GM06990 (cell line): Measurements from ENCODE around the gene UPK1A.

Experiments
- DNase-seq: peaks from one replicate; pipeline ENCODE4 v3.0.0-alpha.2; 2011; ENCODE audit not compliant: insufficient read length; ENCODE audit errors: extremely low read depth
- H3K27me3 ChIP-seq: replicated peaks from 2 replicates; pipeline ENCODE4 v1.6.0; 2011; ENCODE audit warnings: low read length; ENCODE audit not compliant: control insufficient read depth, insufficient read depth
- H3K36me3 ChIP-seq: 2 replicates; pipeline ENCODE4 v1.5.1; 2011; ENCODE audit warnings: low read length; ENCODE audit not compliant: control insufficient read depth, insufficient read depth
- H3K4me3 ChIP-seq: replicated peaks from 2 replicates; pipeline ENCODE4 v1.5.1; 2011; ENCODE audit warnings: low read depth, mild to moderate bottlenecking, control low read depth, low read length
- CTCF ChIP-seq: IDR thresholded peaks from 2 replicates; pipeline ENCODE4 v1.5.1; 2011; ENCODE audit warnings: low read length, control low read depth, mild to moderate bottlenecking, inconsistent platforms; ENCODE audit not compliant: insufficient read depth, poor library complexity, severe bottlenecking

UPK1A gene

GRCh38 chr19:35655600-35655999, 10.7 kb upstream of the UPK1A start:
- no peak overlapping the region for H3K4me3 ChIP-seq
- DNase-seq, result no peak
- H3K27me3 ChIP-seq, result no peaks in the 10 kb centered on the region
- no peak for TF ChIP-seq CTCF
- peaks cover 21% of the 10 kb centered on the region for H3K36me3 ChIP-seq

- no peak for DNase-seq
- TF ChIP-seq CTCF, result no peak
- Histone ChIP-seq H3K4me3 (no peak overlapping the region), H3K27me3 (no peaks in the 10 kb centered on the region), H3K36me3 (peaks cover 18% of the 10 kb centered on the region)
Observed at GRCh38 chr19:35656700-35657099, 9.6 kb upstream of the UPK1A start.

GRCh38 chr19:35657904-35658700, 8.2 kb upstream of the UPK1A start:
- no peak for DNase-seq
- TF ChIP-seq CTCF, result peak; percentile 16
- H3K36me3 ChIP-seq, result peaks cover 17% of the 10 kb centered on the region

GRCh38 chr19:35661995-35662340, 4.3 kb upstream of the UPK1A start:
- no peak for TF ChIP-seq CTCF
- H3K36me3 ChIP-seq, result peaks cover 9% of the 10 kb centered on the region
- no peaks in the 10 kb centered on the region for H3K27me3 ChIP-seq
- H3K4me3 ChIP-seq, result no peak overlapping the region
- DNase-seq, result no peak

More at GRCh38 chr19:35657904-35658700, 8.2 kb upstream of the UPK1A start:
- no peaks in the 10 kb centered on the region for H3K27me3 ChIP-seq
- H3K4me3 ChIP-seq, result no peak overlapping the region

- TF ChIP-seq CTCF, result no peak
- H3K36me3 ChIP-seq, result peaks cover 1% of the 10 kb centered on the region; the same call in 1 of the 2 replicates
- H3K4me3 ChIP-seq, result no peak overlapping the region
- no peak for DNase-seq
- no peaks in the 10 kb centered on the region; the same call in 1 of the 2 replicates for H3K27me3 ChIP-seq
Observed at GRCh38 chr19:35663981-35664380, 2.3 kb upstream of the UPK1A start.
